ENCODE results near the gene GMPPA. TPM values are rescaled to one million over a fixed set of nuclear protein-coding genes. Genes with fewer than 3 reads are reported as not detected.

Gene GMPPA
- total RNA-seq, 4 donors from 2014 or later = 18.1 to 31.1 (median 26.4) TPM

DNA sequence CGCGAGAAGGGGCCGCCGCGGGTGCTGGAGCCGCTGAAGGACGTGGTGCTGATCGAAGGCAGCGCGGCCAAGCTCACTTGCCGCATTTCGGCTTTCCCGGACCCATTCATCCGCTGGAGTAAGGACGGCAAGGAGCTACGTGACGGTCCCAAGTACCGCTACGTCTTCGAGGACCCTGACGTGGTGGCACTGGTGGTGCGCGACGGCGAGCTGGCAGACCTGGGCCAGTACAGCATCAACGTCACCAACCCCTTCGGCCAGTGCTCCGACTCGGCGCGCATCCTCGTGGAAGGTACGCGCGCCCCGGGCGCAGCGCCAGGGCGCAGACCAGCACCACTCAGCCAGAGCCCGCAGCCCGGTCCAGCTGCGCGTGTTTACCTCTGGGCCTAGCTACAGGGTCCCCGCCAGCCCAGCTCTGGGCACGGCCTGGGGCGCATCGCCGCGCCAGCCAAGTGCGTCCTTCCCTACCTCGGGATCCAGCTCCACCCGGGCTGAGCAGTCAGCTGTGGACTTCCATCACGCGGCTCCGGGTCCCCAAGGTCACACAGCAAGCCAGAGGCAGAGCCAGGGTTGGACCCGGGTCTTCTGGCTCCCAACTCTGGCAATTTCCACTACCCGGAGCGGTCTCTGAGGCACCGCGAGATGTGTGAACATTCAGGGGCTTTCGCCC is 1.7 kb upstream of the GMPPA start:
- intact Hi-C loops (cut with DNase I) = no loop called here
- Histone ChIP-seq H3K9me3 (no peaks in the 10 kb centered on the region), H3K36me3 (peaks cover 0 to 9% (median 0%) of the 10 kb centered on the region in 3 donors), H3K27ac (peak overlapping the region; percentile 81 to 97 (median 92)), H3K4me3 (peak overlapping the region in 3 of 4 donors; percentile 59 to 85 (median 71)), H3K27me3 (peaks cover 0 to 60% (median 0%) of the 10 kb centered on the region in 4 donors), H3K4me1 (peaks cover 8 to 54% (median 25%) of the 10 kb centered on the region in 3 donors)
- no peak for DNase-seq
- TF ChIP-seq POLR2A (IDR thresholded peaks at IDR 0.05) = no peak
- TF ChIP-seq, protein P1, sequence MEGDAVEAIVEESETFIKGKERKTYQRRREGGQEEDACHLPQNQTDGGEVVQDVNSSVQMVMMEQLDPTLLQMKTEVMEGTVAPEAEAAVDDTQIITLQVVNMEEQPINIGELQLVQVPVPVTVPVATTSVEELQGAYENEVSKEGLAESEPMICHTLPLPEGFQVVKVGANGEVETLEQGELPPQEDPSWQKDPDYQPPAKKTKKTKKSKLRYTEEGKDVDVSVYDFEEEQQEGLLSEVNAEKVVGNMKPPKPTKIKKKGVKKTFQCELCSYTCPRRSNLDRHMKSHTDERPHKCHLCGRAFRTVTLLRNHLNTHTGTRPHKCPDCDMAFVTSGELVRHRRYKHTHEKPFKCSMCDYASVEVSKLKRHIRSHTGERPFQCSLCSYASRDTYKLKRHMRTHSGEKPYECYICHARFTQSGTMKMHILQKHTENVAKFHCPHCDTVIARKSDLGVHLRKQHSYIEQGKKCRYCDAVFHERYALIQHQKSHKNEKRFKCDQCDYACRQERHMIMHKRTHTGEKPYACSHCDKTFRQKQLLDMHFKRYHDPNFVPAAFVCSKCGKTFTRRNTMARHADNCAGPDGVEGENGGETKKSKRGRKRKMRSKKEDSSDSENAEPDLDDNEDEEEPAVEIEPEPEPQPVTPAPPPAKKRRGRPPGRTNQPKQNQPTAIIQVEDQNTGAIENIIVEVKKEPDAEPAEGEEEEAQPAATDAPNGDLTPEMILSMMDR (IDR thresholded peaks at IDR 0.05) = no peak
- WGBS, 2 donors = 7% methylated on average over 12 of the region's 61 CpGs; no CpG with 5 or more reads in 1 of the 2 donors

DNA sequence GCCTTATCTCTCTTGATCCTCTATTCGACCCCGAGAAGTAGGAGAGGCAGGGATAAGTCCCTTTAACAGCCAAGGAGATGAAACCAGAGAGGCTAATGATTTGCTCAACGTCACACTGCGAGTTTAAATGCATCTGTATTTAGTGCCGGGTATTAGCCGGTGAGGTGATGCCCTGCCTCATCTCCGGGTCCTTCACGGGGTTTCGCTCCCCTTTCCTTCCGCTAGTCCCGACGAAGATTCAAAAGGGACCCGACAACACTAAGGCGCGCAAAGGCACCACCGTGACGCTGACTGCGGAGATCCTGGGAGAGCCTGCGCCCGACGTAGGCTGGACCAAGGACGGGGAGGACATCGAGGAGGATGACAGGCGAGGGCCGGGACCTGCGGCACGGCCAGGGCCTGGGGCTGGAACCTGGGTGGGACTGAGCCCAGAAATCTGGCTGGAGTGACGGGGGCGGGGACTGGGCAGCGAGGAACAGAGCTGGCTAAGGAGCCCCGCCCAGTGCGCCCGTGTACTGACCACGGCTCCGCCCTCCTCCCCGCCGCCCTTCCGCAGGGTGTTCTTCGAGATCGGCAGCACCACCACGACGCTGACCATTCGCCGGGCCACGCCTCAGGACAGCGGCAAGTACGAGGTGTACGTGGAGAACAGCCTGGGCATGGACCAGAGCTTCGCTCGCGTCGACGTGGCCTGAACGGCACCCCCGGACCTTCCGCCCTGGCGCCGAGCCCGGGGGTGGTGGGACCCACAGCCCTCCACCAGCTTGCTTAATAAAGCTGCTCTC is 1.0 kb upstream of the GMPPA start:
- peak overlapping the region; percentile 50 to 85 (median 65) for H3K4me3 ChIP-seq
- H3K27ac ChIP-seq = peak overlapping the region; percentile 81 to 97 (median 92)
- peaks cover 0 to 53% (median 0%) of the 10 kb centered on the region in 4 donors for H3K27me3 ChIP-seq
- TF ChIP-seq, protein P1 (IDR thresholded peaks at IDR 0.05) = no peak
- TF ChIP-seq POLR2A (IDR thresholded peaks at IDR 0.05) = peak in 2 of 4 donors; percentile 71 to 73
- no peaks in the 10 kb centered on the region for H3K9me3 ChIP-seq
- H3K4me1 ChIP-seq = peaks cover 8 to 54% (median 25%) of the 10 kb centered on the region in 3 donors
- intact Hi-C loops (cut with DNase I) = no loop called here
- peak; percentile 27 for DNase-seq
- 0 to 2% methylated on average over 20 to 30 of the region's 59 CpGs for WGBS, 2 donors
- H3K36me3 ChIP-seq = peaks cover 0 to 16% (median 0%) of the 10 kb centered on the region in 3 donors

GRCh38 chr2:219499058-219499307 is 292 bp downstream of the GMPPA start:
- WGBS, 2 donors = 0% methylated on average over 3 of the region's 3 CpGs
- H3K4me1 ChIP-seq = peaks cover 8 to 54% (median 25%) of the 10 kb centered on the region in 3 donors
- peak overlapping the region; percentile 81 to 97 (median 92) for H3K27ac ChIP-seq
- no peak for TF ChIP-seq POLR2A (IDR thresholded peaks at IDR 0.05)
- TF ChIP-seq, protein P1 (IDR thresholded peaks at IDR 0.05) = no peak
- intact Hi-C loops (cut with DNase I) = no loop called here
- H3K36me3 ChIP-seq = peaks cover 0 to 29% (median 0%) of the 10 kb centered on the region in 3 donors
- no peaks in the 10 kb centered on the region for H3K9me3 ChIP-seq
- peaks cover 0 to 40% (median 0%) of the 10 kb centered on the region in 4 donors for H3K27me3 ChIP-seq
- peak overlapping the region; percentile 50 to 85 (median 65) for H3K4me3 ChIP-seq
- DNase-seq = no peak

DNA sequence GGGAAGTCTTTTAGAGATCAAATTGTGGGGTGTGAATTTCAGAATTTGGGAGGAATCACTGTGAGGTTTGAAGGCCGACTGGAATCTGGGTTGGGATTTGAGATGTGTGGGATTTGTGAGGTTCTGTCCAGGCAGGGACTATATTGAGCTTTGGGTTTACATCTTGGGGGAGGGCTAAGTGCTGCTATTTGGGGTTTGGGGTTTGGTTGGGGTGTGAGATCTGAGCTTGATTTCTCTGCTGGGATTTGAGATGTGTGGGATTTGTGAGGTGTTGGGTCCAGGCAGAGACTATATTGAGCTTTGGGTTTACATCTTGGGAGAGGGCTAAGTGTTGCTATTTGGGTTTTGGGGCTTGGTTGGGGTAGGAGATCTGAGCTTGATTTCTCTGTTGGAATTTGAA is 864 bp downstream of the GMPPA start:
- Histone ChIP-seq H3K4me3 (peak overlapping the region in 3 of 4 donors; percentile 59 to 85 (median 71)), H3K4me1 (peaks cover 8 to 52% (median 25%) of the 10 kb centered on the region in 3 donors), H3K27ac (no peak overlapping the region)

GRCh38 chr2:219500135-219500534 is 1.4 kb downstream of the GMPPA start:
- TF ChIP-seq POLR2A (IDR thresholded peaks at IDR 0.05) = no peak
- TF ChIP-seq, protein P1 (IDR thresholded peaks at IDR 0.05) = no peak
- Histone ChIP-seq H3K4me3 (no peak overlapping the region), H3K27me3 (peaks cover 0 to 29% (median 0%) of the 10 kb centered on the region in 4 donors), H3K9me3 (no peaks in the 10 kb centered on the region), H3K36me3 (peaks cover 0 to 40% (median 0%) of the 10 kb centered on the region in 3 donors), H3K4me1 (peaks cover 8 to 47% (median 25%) of the 10 kb centered on the region in 3 donors), H3K27ac (no peak overlapping the region)
- no peak for DNase-seq
- intact Hi-C loops (cut with DNase I) = no loop called here
- 90 to 94% methylated on average over 2 of the region's 2 CpGs for WGBS, 2 donors

More for the DNA sequence above, 864 bp downstream of the GMPPA start:
- peaks cover 0 to 34% (median 0%) of the 10 kb centered on the region in 3 donors for H3K36me3 ChIP-seq
- 42 to 80% methylated on average over 1 of the region's 1 CpG for WGBS, 2 donors
- TF ChIP-seq POLR2A (IDR thresholded peaks at IDR 0.05) = no peak
- DNase-seq = no peak
- no peaks in the 10 kb centered on the region for H3K9me3 ChIP-seq
- intact Hi-C loops (cut with DNase I) = no loop called here
- peaks cover 0 to 34% (median 0%) of the 10 kb centered on the region in 4 donors for H3K27me3 ChIP-seq
